Breast epithelium (tissue), 3 donors: ENCODE results near the gene MYO1E.

ENCODE experiments used
- CTCF ChIP-seq, 3 donors: fragments of 450-650 bp; IDR thresholded peaks; one replicate each; pipeline ENCODE4 v1.5.1; 2016 to 2017; ENCODE audit warnings: antibody characterized with exemption in 3 of 3, mild to moderate bottlenecking in 3 of 3, moderate library complexity in 3 of 3
- POLR2A ChIP-seq: fragments of 450-650 bp; IDR thresholded peaks from one replicate; pipeline ENCODE4 v1.6.1; 2016; ENCODE audit warnings: antibody characterized with exemption, mild to moderate bottlenecking, moderate library complexity
- POLR2AphosphoS5 ChIP-seq, 3 donors: sonication (generic); formaldehyde crosslinking; IDR thresholded peaks; one replicate each; pipeline ENCODE4 v1.6.1; 2017; ENCODE audit warnings: antibody characterized with exemption in 3 of 3

GRCh38 chr15:59407946-59408345 is 35.3 kb upstream of the MYO1E start:
- TF ChIP-seq POLR2A (no peak), CTCF (IDR thresholded peaks at IDR 0.05) (no peak), POLR2AphosphoS5 (IDR thresholded peaks at IDR 0.05) (no peak)
